Trophoblast cell (in vitro differentiated cells and primary cell): ENCODE measurements around the gene SERTAD3.

Experiments used
- DNase-seq, 2 donors: peaks; one replicate each; pipeline ENCODE4 v3.0.0-alpha.2; 2016
- H2AFZ ChIP-seq: 2 replicates; pipeline ENCODE4 v1.6.1; 2013; ENCODE audit warnings: low read length, moderate library complexity, mild to moderate bottlenecking; ENCODE audit not compliant: insufficient read depth, poor library complexity
- H2AK5ac ChIP-seq: 2 replicates; pipeline ENCODE4 v1.6.1; 2013; ENCODE audit warnings: mild to moderate bottlenecking, low read length
- H2BK120ac ChIP-seq: 2 replicates; pipeline ENCODE4 v1.6.1; 2013; ENCODE audit warnings: low read length, mild to moderate bottlenecking, moderate library complexity; ENCODE audit not compliant: insufficient read depth, poor library complexity
- H2BK12ac ChIP-seq: 2 replicates; pipeline ENCODE4 v1.6.1; 2013; ENCODE audit warnings: mild to moderate bottlenecking, low read length, moderate library complexity
- H2BK5ac ChIP-seq: 2 replicates; pipeline ENCODE4 v1.6.1; 2013; ENCODE audit warnings: low read length, low read depth, moderate library complexity, mild to moderate bottlenecking; ENCODE audit not compliant: poor library complexity
- H3K14ac ChIP-seq: 2 replicates; pipeline ENCODE4 v1.6.1; 2013; ENCODE audit warnings: mild to moderate bottlenecking, low read length
- H3K18ac ChIP-seq: 2 replicates; pipeline ENCODE4 v1.6.1; 2013; ENCODE audit warnings: mild to moderate bottlenecking, low read length
- H3K23ac ChIP-seq: 2 replicates; pipeline ENCODE4 v1.6.1; 2013; ENCODE audit warnings: low read length
- H3K27ac ChIP-seq: 2 replicates; pipeline ENCODE4 v1.5.1; 2013; ENCODE audit warnings: low read depth, mild to moderate bottlenecking, inconsistent platforms, low read length, moderate library complexity
- H3K27me3 ChIP-seq: 2 replicates; pipeline ENCODE4 v1.6.1; 2013; ENCODE audit warnings: inconsistent platforms, mild to moderate bottlenecking, low read length, moderate library complexity; ENCODE audit not compliant: insufficient read depth
- H3K36me3 ChIP-seq, 2 experiments: 1 replicate in 1 of 2; 2 replicates in 1 of 2; pipeline ENCODE4 v1.6.1; 2013; ENCODE audit warnings: low read length in 2 of 2, mild to moderate bottlenecking in 2 of 2, moderate library complexity in 1 of 2; ENCODE audit not compliant: insufficient read depth in 2 of 2, control insufficient read depth in 1 of 2
- H3K4ac ChIP-seq: 2 replicates; pipeline ENCODE4 v1.6.1; 2013; ENCODE audit warnings: low read depth, mild to moderate bottlenecking, low read length, moderate library complexity
- H3K4me1 ChIP-seq, 2 experiments: 1 replicate in 1 of 2; 2 replicates in 1 of 2; pipeline ENCODE4 v1.6.1; 2013; ENCODE audit warnings: low read length in 2 of 2, mild to moderate bottlenecking in 2 of 2, moderate library complexity in 1 of 2; ENCODE audit not compliant: insufficient read depth in 2 of 2, control insufficient read depth in 1 of 2
- H3K4me2 ChIP-seq: 2 replicates; pipeline ENCODE4 v1.6.1; 2013; ENCODE audit warnings: inconsistent platforms, mild to moderate bottlenecking, low read length, moderate library complexity
- H3K4me3 ChIP-seq: 2 replicates; pipeline ENCODE4 v1.5.1; 2013; ENCODE audit warnings: mild to moderate bottlenecking, low read depth, low read length, inconsistent platforms
- H3K79me1 ChIP-seq: one replicate; pipeline ENCODE4 v1.6.1; 2013; ENCODE audit warnings: low read length
- H3K79me2 ChIP-seq: 2 replicates; pipeline ENCODE4 v1.6.1; 2013; ENCODE audit warnings: low read length, mild to moderate bottlenecking; ENCODE audit not compliant: control insufficient read depth, insufficient read depth, poor library complexity
- H3K9ac ChIP-seq: 2 replicates; pipeline ENCODE4 v1.6.1; 2013; ENCODE audit warnings: mild to moderate bottlenecking, low read length
- H3K9me3 ChIP-seq: 2 replicates; pipeline ENCODE4 v1.6.1; 2013; ENCODE audit warnings: low read depth, mild to moderate bottlenecking, control low read depth, inconsistent platforms, low read length; ENCODE audit not compliant: insufficient read depth
- H4K12ac ChIP-seq: 2 replicates; pipeline ENCODE4 v1.6.1; 2013; ENCODE audit warnings: low read depth, mild to moderate bottlenecking, low read length, moderate library complexity
- H4K8ac ChIP-seq: 2 replicates; pipeline ENCODE4 v1.6.1; 2013; ENCODE audit warnings: low read depth, mild to moderate bottlenecking, low read length, moderate library complexity
- H4K91ac ChIP-seq: one replicate; pipeline ENCODE4 v1.6.1; 2013; ENCODE audit warnings: low read depth, mild to moderate bottlenecking, low read length, moderate library complexity
- WGBS: extraction: QIAGEN DNeasy Blood & Tissue Kit; methylation state at CpG from one replicate; pipeline ENCODE4 v1.1.7; 2013; ENCODE audit warnings: missing lambda C conversion rate; ENCODE audit not compliant: insufficient read length, insufficient coverage; ENCODE audit errors: extremely low coverage; 5-methylcytosine and 5-hydroxymethylcytosine counted together

The SERTAD3 gene

GRCh38 chr19:40395956-40396355 lies 48.2 kb downstream of the SERTAD3 start:
- no peak overlapping the region for H3K18ac ChIP-seq
- H3K9me3 ChIP-seq = peaks cover 4% of the 10 kb centered on the region
- H3K14ac ChIP-seq = no peak overlapping the region
- no CpG with 5 or more reads among the region's 14 CpGs for WGBS
- no peak overlapping the region for H3K9ac ChIP-seq
- H3K4ac ChIP-seq = no peak overlapping the region
- no peak overlapping the region for H2AFZ ChIP-seq
- H3K4me3 ChIP-seq = no peak overlapping the region
- no peak overlapping the region for H2BK5ac ChIP-seq
- H4K8ac ChIP-seq = no peak overlapping the region
- peaks cover 1% of the 10 kb centered on the region for H3K79me2 ChIP-seq
- H2BK12ac ChIP-seq = no peak overlapping the region
- no peak overlapping the region for H3K4me2 ChIP-seq
- H4K12ac ChIP-seq = no peak overlapping the region
- no peak overlapping the region for H2AK5ac ChIP-seq
- H3K27me3 ChIP-seq = no peaks in the 10 kb centered on the region
- H3K4me1 ChIP-seq = peaks cover 11 to 20% of the 10 kb centered on the region in 2 experiments
- H3K27ac ChIP-seq = no peak overlapping the region
- H3K36me3 ChIP-seq = no peaks in the 10 kb centered on the region
- peaks cover 13% of the 10 kb centered on the region for H3K79me1 ChIP-seq
- no peak for DNase-seq
- H4K91ac ChIP-seq = no peak overlapping the region
- H2BK120ac ChIP-seq = no peak overlapping the region
- H3K23ac ChIP-seq = no peak overlapping the region

GRCh38 chr19:40394816-40395210 lies 49.3 kb downstream of the SERTAD3 start:
- Histone ChIP-seq H3K4me3 (no peak overlapping the region), H3K14ac (no peak overlapping the region), H3K9ac (no peak overlapping the region), H2BK12ac (no peak overlapping the region), H3K27me3 (no peaks in the 10 kb centered on the region), H3K4me1 (peaks cover 11 to 20% of the 10 kb centered on the region in 2 experiments), H4K91ac (no peak overlapping the region), H2AFZ (no peak overlapping the region), H3K4me2 (no peak overlapping the region), H3K36me3 (no peaks in the 10 kb centered on the region), H3K18ac (no peak overlapping the region), H3K79me2 (peaks cover 1% of the 10 kb centered on the region), H4K8ac (no peak overlapping the region), H2BK5ac (no peak overlapping the region), H4K12ac (no peak overlapping the region), H2BK120ac (no peak overlapping the region), H2AK5ac (peak overlapping the region; percentile 3), H3K23ac (no peak overlapping the region), H3K9me3 (peaks cover 4% of the 10 kb centered on the region), H3K79me1 (peaks cover 13% of the 10 kb centered on the region), H3K27ac (no peak overlapping the region), H3K4ac (no peak overlapping the region)
- no peak for DNase-seq
- WGBS = no CpG with 5 or more reads among the region's 13 CpGs

- Histone ChIP-seq H3K4ac (no peak overlapping the region), H3K23ac (no peak overlapping the region), H2BK12ac (peak overlapping the region; percentile 6), H2BK120ac (peak overlapping the region; percentile 5), H3K4me2 (no peak overlapping the region), H3K4me3 (no peak overlapping the region), H3K9me3 (peaks cover 4% of the 10 kb centered on the region), H4K8ac (no peak overlapping the region), H3K14ac (no peak overlapping the region), H2BK5ac (no peak overlapping the region), H4K91ac (peak overlapping the region; percentile 9), H3K79me2 (peaks cover 1% of the 10 kb centered on the region), H3K27me3 (no peaks in the 10 kb centered on the region), H3K9ac (no peak overlapping the region), H3K18ac (no peak overlapping the region), H2AFZ (no peak overlapping the region), H3K79me1 (peaks cover 13% of the 10 kb centered on the region), H3K4me1 (peaks cover 11 to 20% of the 10 kb centered on the region in 2 experiments), H4K12ac (no peak overlapping the region), H2AK5ac (peak overlapping the region; percentile 52), H3K36me3 (no peaks in the 10 kb centered on the region), H3K27ac (no peak overlapping the region)
- no peak for DNase-seq
- no CpG with 5 or more reads among the region's 41 CpGs for WGBS
Observed at GRCh38 chr19:40393894-40394815, 50.0 kb downstream of the SERTAD3 start.

DNA sequence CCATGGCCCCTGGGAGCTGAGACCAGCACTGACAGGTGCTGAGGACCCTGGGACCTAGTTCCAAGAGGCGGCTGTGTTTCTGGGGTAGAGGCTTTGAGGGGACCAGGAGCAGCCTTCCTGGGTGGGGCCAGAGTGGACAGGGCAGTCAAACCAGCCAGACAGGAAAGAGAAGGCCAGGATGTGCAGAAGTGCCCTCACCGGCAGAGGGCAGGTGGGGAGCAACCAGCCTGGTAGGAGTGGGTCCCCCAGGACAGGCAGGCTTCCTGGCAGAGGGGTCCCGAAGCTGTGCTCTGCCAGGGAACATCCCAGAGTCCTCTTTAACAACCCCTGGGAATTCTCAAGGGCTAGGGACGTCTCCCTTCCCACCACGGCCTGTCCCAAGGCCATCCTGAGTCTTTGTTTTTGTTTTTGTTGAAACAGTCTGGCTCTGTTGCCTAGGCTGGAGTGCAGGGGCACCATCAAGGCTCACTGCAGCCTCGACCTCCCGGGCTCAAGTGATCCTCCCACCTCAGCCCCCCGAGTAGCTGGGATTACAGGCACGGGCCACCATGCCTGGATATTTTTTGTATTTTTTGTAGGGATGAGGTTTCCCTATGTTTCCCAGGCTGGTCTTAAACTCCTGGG lies 51.1 kb downstream of the SERTAD3 start:
- H3K23ac ChIP-seq = no peak overlapping the region
- no CpG with 5 or more reads among the region's 9 CpGs for WGBS
- H4K8ac ChIP-seq = peak overlapping the region; percentile 63

More for the DNA sequence above, 51.1 kb downstream of the SERTAD3 start:
- H3K4me1 ChIP-seq = peaks cover 11 to 17% of the 10 kb centered on the region in 2 experiments
- no peaks in the 10 kb centered on the region for H3K36me3 ChIP-seq
- H2AFZ ChIP-seq = no peak overlapping the region
- H3K4me2 ChIP-seq = no peak overlapping the region
- peak overlapping the region; percentile 58 for H2BK12ac ChIP-seq
- peak overlapping the region; percentile 28 for H3K18ac ChIP-seq
- peak overlapping the region; percentile 36 for H3K14ac ChIP-seq
- H3K9ac ChIP-seq = no peak overlapping the region
- H3K79me1 ChIP-seq = peaks cover 13% of the 10 kb centered on the region
- H2AK5ac ChIP-seq = peak overlapping the region; percentile 77
- H3K27ac ChIP-seq = no peak overlapping the region
- peak overlapping the region; percentile 88 for H4K91ac ChIP-seq
- peak overlapping the region; percentile 6 for H4K12ac ChIP-seq
- DNase-seq = peak; percentile 17 to 42
- peak overlapping the region; percentile 64 for H2BK120ac ChIP-seq
- no peak overlapping the region for H3K4ac ChIP-seq
- peak overlapping the region; percentile 7 for H2BK5ac ChIP-seq
- H3K4me3 ChIP-seq = no peak overlapping the region
- no peaks in the 10 kb centered on the region for H3K27me3 ChIP-seq
- peaks cover 1% of the 10 kb centered on the region for H3K79me2 ChIP-seq
- H3K9me3 ChIP-seq = no peaks in the 10 kb centered on the region
